ENCODE data around the gene C20orf173.

The C20orf173 gene

DNA sequence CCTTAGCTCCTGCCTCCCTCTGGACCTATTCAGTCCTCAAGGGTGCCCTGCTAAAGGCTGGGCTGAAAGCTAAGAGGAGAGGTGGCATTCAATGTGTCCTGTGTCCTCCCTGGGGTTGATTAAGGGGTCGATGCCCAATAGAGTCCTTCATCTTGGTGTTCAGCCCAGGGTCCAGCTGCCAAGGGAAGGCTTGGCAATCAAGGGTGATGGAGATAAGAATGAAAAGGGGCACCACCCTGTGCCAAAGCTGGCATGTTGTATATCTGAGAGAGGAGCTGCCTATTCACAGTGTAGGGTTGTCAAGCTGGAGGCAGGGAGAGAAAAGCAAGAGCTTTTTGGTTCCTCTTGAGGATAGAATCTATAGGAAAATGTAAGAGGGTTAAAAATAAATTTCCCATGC is 12.3 kb downstream of the C20orf173 start:
- H3K27me3 ChIP-seq (ENCODE audit: insufficient read depth, low read length) = no peaks in the 10 kb centered on the region
- no peaks in the 10 kb centered on the region for H3K9me3 ChIP-seq (ENCODE audit: insufficient read depth, low read depth, low read length)
- H3K9ac ChIP-seq (ENCODE audit: low read depth, low read length) = no peak overlapping the region
- H3K27ac ChIP-seq (ENCODE audit: low read length) = no peak overlapping the region
- H3K36me3 ChIP-seq (ENCODE audit: insufficient read depth, low read depth, low read length) = peaks cover 20% of the 10 kb centered on the region
- no peak overlapping the region for H3K4me3 ChIP-seq (ENCODE audit: low read length)
- H3K4me1 ChIP-seq (ENCODE audit: insufficient read depth, low read length) = no peaks in the 10 kb centered on the region

GRCh38 chr20:35515949-35516645 is 13.4 kb downstream of the C20orf173 start:
- no peaks in the 10 kb centered on the region for H3K27me3 ChIP-seq (ENCODE audit: insufficient read depth, low read length)
- H3K4me3 ChIP-seq (ENCODE audit: low read length) = no peak overlapping the region
- H3K4me1 ChIP-seq (ENCODE audit: insufficient read depth, low read length) = no peaks in the 10 kb centered on the region
- peaks cover 31% of the 10 kb centered on the region for H3K36me3 ChIP-seq (ENCODE audit: insufficient read depth, low read depth, low read length)
- no peaks in the 10 kb centered on the region for H3K9me3 ChIP-seq (ENCODE audit: insufficient read depth, low read depth, low read length)
- no peak overlapping the region for H3K27ac ChIP-seq (ENCODE audit: low read length)
- no peak overlapping the region for H3K9ac ChIP-seq (ENCODE audit: low read depth, low read length)

DNA sequence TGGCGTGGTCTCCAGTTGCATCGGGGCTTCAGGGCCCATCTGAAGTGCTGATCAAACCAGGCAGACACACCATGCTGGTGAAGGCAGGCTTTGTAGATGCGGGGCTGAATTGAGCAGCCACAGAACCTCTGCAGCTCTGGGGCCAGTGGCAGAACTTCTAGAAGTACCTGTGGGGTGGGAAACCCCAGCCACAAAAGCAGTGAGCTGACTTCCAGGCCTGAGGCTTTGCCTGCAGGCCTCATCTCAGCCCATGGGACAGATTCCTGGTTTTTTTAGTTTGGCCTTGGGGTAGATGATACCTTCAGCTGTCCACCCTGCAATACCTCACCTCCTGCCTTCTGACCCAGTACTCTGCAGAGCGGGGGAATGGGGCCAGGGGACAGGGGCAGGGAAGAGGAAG is 14.1 kb downstream of the C20orf173 start:
- Histone ChIP-seq H3K4me1 (ENCODE audit: insufficient read depth, low read length) (no peaks in the 10 kb centered on the region), H3K36me3 (ENCODE audit: insufficient read depth, low read depth, low read length) (peaks cover 38% of the 10 kb centered on the region), H3K27ac (ENCODE audit: low read length) (no peak overlapping the region), H3K9ac (ENCODE audit: low read depth, low read length) (no peak overlapping the region), H3K4me3 (ENCODE audit: low read length) (no peak overlapping the region), H3K27me3 (ENCODE audit: insufficient read depth, low read length) (no peaks in the 10 kb centered on the region), H3K9me3 (ENCODE audit: insufficient read depth, low read depth, low read length) (no peaks in the 10 kb centered on the region)

GRCh38 chr20:35514371-35514932 is 15.0 kb downstream of the C20orf173 start:
- Histone ChIP-seq H3K4me1 (ENCODE audit: insufficient read depth, low read length) (no peaks in the 10 kb centered on the region), H3K27ac (ENCODE audit: low read length) (no peak overlapping the region), H3K27me3 (ENCODE audit: insufficient read depth, low read length) (no peaks in the 10 kb centered on the region), H3K4me3 (ENCODE audit: low read length) (no peak overlapping the region), H3K9me3 (ENCODE audit: insufficient read depth, low read depth, low read length) (no peaks in the 10 kb centered on the region), H3K36me3 (ENCODE audit: insufficient read depth, low read depth, low read length) (peaks cover 47% of the 10 kb centered on the region), H3K9ac (ENCODE audit: low read depth, low read length) (no peak overlapping the region)

DNA sequence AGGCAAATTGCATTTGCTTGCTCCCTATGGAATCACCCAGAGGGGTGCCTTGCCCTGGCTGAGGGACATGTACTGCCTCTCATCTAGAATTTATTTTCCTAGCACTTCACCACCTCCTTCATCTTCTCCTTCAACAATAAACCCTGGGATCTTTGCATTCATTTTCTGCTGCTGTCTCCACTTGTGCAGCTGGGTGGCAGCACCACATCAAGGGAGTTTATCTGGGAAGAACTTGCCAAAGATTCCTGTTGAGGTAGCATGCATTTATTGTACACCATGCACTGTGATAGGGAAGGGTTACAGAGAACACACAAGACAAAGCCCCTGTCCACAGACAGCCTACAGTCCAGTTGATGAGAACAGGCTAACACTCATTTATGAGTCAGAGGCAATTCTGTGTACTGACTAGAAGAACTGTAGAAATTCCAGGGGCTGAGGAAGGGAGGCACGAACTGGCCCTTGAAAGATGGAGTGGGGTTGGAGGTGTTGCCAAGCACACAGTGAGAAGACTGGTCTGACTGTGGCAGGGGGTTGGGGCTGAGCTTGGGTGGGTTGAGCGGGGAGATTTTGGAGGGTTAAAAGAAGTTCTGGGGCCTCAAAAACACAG is 17.5 kb downstream of the C20orf173 start:
- Histone ChIP-seq H3K4me1 (ENCODE audit: insufficient read depth, low read length) (no peaks in the 10 kb centered on the region), H3K27me3 (ENCODE audit: insufficient read depth, low read length) (no peaks in the 10 kb centered on the region), H3K4me3 (ENCODE audit: low read length) (no peak overlapping the region), H3K36me3 (ENCODE audit: insufficient read depth, low read depth, low read length) (peaks cover 72% of the 10 kb centered on the region), H3K9me3 (ENCODE audit: insufficient read depth, low read depth, low read length) (no peaks in the 10 kb centered on the region), H3K9ac (ENCODE audit: low read depth, low read length) (no peak overlapping the region), H3K27ac (ENCODE audit: low read length) (no peak overlapping the region)

DNA sequence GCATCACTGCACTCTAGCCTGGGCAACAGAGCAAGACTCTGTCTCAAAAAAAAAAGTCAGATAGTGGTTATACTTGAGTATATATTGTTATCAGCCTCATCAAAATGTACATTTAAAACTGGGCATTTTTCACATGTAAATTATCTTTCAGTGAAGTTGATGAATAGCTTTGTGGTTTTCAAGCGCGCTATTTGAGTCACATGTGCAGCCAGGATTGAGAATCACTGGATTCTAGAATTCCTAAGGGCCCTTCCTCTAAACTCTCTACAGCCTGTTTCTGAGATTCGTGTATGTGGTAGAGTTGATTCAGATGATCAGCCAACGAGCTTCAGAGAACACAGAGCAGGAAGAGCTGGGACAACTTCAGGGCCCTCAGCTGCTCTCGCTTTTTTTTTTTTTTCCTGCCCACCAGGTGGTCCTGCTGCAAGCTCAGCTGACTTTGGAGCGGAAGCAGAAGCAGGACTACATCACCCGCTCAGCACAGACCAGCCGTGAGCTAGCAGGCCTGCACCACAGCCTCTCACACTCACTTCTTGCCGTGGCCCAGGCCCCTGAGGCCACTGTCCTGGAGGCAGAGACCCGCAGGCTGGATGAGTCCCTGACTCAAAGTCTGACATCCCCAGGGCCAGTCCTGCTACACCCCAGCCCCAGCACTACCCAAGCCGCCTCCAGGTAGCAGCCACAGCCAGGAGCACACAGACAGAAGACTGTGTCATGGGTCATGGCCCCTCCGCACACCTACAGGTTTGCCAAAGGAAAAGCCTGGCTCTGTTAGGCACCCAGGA is 18.3 kb downstream of the C20orf173 start:
- H3K9ac ChIP-seq (ENCODE audit: low read depth, low read length) = no peak overlapping the region
- H3K4me1 ChIP-seq (ENCODE audit: insufficient read depth, low read length) = no peaks in the 10 kb centered on the region
- H3K36me3 ChIP-seq (ENCODE audit: insufficient read depth, low read depth, low read length) = peaks cover 79% of the 10 kb centered on the region
- no peaks in the 10 kb centered on the region for H3K27me3 ChIP-seq (ENCODE audit: insufficient read depth, low read length)
- H3K4me3 ChIP-seq (ENCODE audit: low read length) = no peak overlapping the region
- no peak overlapping the region for H3K27ac ChIP-seq (ENCODE audit: low read length)
- no peaks in the 10 kb centered on the region for H3K9me3 ChIP-seq (ENCODE audit: insufficient read depth, low read depth, low read length)

GRCh38 chr20:35508493-35509218 is 20.8 kb downstream of the C20orf173 start:
- Histone ChIP-seq H3K27me3 (ENCODE audit: insufficient read depth, low read length) (no peaks in the 10 kb centered on the region), H3K4me1 (ENCODE audit: insufficient read depth, low read length) (no peaks in the 10 kb centered on the region), H3K36me3 (ENCODE audit: insufficient read depth, low read depth, low read length) (peaks cover 91% of the 10 kb centered on the region), H3K9ac (ENCODE audit: low read depth, low read length) (no peak overlapping the region), H3K9me3 (ENCODE audit: insufficient read depth, low read depth, low read length) (no peaks in the 10 kb centered on the region), H3K4me3 (ENCODE audit: low read length) (no peak overlapping the region), H3K27ac (ENCODE audit: low read length) (no peak overlapping the region)

- Histone ChIP-seq H3K36me3 (ENCODE audit: insufficient read depth, low read depth, low read length) (peaks cover 94% of the 10 kb centered on the region), H3K27ac (ENCODE audit: low read length) (no peak overlapping the region), H3K9me3 (ENCODE audit: insufficient read depth, low read depth, low read length) (no peaks in the 10 kb centered on the region), H3K4me1 (ENCODE audit: insufficient read depth, low read length) (no peaks in the 10 kb centered on the region), H3K4me3 (ENCODE audit: low read length) (no peak overlapping the region), H3K27me3 (ENCODE audit: insufficient read depth, low read length) (no peaks in the 10 kb centered on the region), H3K9ac (ENCODE audit: low read depth, low read length) (no peak overlapping the region)
Observed at GRCh38 chr20:35506872-35507638, 22.4 kb downstream of the C20orf173 start.

DNA sequence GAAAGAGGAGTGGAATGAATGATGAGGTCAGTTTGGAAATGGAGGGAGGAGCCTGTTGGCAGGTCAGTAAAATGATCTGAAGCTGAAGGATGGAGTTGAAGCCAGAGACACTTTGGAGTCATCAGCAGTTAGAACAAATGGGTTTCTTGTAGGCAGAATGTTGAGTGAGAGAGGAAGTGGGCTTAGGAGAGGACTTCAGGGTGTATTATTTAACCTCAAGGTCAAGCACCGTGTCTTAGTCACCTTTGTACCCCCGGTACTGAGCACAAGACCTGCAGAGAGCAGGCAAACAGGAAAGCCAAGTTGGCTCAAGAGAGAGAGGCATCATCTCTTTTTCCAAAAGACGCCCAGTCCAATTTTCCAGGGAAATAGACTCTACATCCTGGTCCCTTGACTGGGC is 23.3 kb downstream of the C20orf173 start:
- Histone ChIP-seq H3K36me3 (ENCODE audit: insufficient read depth, low read depth, low read length) (peaks cover 93% of the 10 kb centered on the region), H3K4me1 (ENCODE audit: insufficient read depth, low read length) (no peaks in the 10 kb centered on the region), H3K27me3 (ENCODE audit: insufficient read depth, low read length) (no peaks in the 10 kb centered on the region), H3K4me3 (ENCODE audit: low read length) (no peak overlapping the region), H3K27ac (ENCODE audit: low read length) (no peak overlapping the region), H3K9ac (ENCODE audit: low read depth, low read length) (no peak overlapping the region), H3K9me3 (ENCODE audit: insufficient read depth, low read depth, low read length) (no peaks in the 10 kb centered on the region)

- H3K27me3 ChIP-seq (ENCODE audit: insufficient read depth, low read length) = no peaks in the 10 kb centered on the region
- no peak overlapping the region for H3K4me3 ChIP-seq (ENCODE audit: low read length)
- no peak overlapping the region for H3K9ac ChIP-seq (ENCODE audit: low read depth, low read length)
- H3K4me1 ChIP-seq (ENCODE audit: insufficient read depth, low read length) = no peaks in the 10 kb centered on the region
- no peak overlapping the region for H3K27ac ChIP-seq (ENCODE audit: low read length)
- peaks cover 93% of the 10 kb centered on the region for H3K36me3 ChIP-seq (ENCODE audit: insufficient read depth, low read depth, low read length)
- no peaks in the 10 kb centered on the region for H3K9me3 ChIP-seq (ENCODE audit: insufficient read depth, low read depth, low read length)
Observed at GRCh38 chr20:35504751-35505150, 24.7 kb downstream of the C20orf173 start.
